Stimulated activated CD4-positive, alpha-beta T cell treated with anti-CD3 and anti-CD28 coated beads, Interleukin-4, amount 100 ng/mL, for 24 hours (primary cell): ENCODE data around the gene PRSS37.
"Not testable (repeated sequence)": the region's sequence is repeated elsewhere in the genome, so short reads cannot be mapped to it uniquely, and the experiment has no call there.

Experiments
- DNase-seq: peaks from one replicate; pipeline ENCODE4 v3.0.0-alpha.2; 2020

PRSS37 gene, protein sequence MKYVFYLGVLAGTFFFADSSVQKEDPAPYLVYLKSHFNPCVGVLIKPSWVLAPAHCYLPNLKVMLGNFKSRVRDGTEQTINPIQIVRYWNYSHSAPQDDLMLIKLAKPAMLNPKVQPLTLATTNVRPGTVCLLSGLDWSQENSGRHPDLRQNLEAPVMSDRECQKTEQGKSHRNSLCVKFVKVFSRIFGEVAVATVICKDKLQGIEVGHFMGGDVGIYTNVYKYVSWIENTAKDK

DNA sequence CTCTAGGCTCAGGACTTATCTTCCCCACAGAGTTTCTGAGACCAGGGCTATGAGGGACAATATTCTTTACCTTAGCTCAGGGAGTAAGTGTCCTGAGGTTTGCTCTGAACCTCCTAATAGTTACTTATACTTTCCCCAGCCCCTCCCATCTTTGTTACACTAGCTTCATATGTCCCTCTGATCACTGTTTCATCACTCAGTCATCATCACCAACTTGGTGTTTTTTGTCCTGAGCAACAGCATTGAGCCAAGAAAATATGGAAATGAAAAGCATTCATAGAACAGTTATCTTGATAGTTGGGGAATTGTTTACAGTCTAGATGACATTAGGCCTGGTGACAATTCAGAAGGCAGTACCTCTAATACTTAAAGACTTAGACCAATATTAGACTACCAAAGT, at the start of gene PRSS37:
PRSS37 (minus strand) TSS at position 101 of the 400 bp plus-strand sequence. CDS start 436 bp downstream, outside the sequence.
- DNase-seq, result no peak

DNA sequence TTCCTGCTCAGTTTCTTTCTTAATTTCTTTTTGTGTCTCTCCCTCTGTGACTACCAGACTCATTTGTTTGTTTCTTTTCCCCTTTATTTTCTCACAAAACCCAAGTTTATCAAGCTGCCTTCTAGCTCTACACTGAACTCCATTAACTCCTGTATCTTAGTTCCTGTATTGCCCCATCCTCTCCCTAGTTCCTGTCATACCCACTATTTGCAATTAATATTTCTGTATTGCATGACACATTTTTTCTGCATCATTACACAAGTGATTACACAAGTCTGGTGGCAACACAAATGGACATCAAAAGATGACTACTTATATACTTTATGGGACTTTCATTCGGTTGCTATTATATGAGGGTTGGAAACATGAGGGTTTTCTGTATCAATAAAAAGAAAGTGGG, 48.0 kb upstream of the PRSS37 start:
- DNase-seq, result no peak

DNA sequence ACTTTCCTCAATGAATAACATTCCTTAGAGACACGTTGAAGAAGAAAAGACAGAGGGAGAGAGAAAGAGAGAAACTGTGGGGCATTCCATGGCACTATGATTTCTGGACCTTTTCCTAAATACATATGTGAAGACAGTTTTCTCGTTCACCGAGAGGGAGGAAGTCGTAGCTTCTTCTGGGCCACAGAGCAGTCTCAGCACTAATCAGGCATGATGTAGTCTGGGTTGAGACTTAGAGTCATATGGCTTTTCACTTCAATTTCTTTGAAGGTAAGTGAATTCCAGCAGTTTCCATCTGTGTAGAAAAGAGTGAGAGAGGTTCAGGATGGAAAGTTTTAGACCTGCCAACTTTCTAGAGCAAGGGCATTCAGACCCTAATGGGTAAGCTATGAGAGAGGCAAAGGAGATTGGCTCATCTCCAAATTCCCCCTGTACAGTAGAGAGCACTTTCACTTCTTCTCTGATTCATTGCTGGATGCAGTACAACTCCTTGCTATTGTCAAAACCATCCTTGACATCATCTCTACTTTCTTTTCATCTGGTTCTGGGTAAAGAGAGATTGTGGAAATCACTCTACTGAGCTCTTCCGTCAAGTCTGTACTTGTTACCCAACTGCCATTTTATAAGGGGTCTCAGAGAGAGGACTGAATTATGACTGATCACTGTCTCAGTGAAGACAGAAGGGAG, 43.4 kb upstream of the PRSS37 start:
- DNase-seq, result no peak

DNA sequence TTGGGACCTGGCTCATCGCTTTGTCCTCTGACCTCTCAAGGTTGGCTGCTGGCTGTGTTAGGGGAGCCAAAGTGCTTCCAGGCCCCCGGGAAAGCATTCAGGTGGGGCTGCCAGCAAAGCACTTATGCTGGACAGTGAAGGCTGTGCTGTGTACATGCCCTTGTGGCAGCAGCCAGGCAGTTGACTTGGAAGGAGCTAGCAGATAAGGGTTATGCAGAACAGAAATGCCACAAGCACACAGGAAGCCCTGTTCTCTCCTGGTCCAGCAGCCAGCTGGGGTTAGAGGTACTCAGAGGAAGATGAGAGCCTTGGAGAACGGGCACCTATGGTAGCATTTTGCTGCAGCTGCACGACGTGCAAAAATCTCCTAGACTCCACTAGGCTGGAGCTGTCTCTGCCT, 39.7 kb upstream of the PRSS37 start:
- no peak for DNase-seq

DNA sequence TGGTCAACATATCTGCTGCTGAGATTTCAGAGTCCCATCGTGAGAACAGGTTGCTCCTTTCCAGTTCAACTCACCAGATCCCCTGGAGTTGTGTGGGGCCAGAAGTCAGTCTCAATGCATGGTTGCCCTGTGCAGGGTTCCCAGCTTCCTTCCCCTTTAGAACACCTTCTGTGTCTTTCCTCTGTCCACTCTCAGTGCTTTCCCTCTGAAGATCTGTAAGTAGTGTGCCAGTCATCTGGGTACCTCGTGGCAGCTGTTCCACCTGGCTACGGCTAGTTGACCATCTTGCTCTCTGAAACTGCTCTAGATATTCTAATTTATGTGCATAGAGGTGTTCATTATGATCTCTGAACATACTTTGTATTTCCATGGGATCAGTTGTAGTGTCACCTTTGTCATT, 36.1 kb upstream of the PRSS37 start:
- no peak for DNase-seq

DNA sequence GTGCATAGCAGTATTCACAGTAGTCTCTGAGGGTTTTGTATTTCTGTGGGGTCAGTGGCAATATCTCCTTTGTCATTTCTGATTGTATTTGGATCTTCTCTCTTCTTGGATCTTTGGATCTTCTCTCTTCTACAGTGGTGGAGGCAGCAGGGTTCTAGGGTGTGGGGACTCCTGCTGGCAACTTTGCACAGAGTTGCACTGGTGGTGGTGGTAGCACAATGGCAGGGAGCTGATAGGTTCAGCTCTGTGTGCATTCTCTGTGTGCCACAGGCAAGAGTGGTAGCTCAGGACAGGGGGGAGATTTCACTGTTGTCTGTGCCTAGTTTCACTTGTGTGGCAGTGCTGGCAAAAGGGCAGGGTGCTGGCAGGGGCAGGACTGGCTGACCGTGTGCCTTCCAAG, 35.1 kb upstream of the PRSS37 start:
- DNase-seq, result no peak

DNA sequence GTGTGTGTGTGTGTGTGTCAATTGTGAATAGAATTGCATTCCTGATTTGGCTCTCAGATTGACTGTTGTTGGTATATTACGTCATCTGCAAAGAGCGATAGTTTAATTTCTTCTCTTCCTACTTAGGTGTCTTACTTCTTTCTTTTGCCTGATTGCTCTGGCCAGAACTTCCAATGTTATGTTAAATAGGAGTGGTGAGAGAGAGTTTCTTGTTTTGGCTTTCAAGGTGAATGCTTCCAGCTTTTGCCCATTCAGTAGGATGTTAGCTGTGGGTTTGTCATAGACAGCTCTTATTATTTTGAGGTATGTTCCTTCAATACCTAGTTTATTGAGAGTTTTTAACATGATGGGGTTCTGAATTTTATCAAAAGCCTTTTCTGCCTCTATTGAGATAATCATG, 34.2 kb upstream of the PRSS37 start:
- DNase-seq, result no peak

DNA sequence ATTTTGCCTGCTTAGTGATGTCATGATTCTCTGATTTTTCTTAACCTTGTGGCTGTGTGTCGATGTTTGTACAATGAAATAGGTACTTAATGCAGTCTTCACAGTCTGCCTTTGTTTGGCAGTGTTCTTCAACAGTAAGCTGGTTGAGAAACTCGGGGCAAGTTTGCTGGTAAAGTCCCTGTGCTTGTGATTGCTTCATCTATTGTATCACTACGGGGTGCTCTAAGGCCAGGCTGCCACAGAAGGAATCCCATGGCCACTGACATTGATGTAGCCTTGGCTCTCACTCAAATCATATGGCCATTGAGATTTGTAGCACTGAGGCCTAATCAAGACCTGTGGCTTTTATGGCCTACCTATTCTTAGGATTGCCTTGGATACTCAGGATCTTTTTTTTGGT, 33.5 kb upstream of the PRSS37 start:
- no peak for DNase-seq

DNA sequence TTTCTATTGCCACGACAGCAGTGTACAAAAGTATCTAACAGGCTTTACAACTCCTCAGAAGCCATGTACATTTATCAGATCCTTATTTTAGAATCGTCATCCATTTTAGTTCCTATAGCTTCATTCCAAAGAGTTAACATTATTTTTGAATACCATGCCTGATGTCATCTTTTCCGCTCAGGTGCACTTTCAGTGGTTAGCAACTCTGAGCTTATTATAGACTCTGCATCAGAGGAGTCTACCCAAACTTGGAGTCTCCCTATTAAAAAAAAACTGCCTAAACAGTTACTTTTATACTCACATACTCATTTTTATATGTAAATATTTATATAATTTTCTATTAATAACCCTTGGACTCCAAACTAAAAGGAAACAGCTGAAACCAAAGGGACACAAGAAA, 31.6 kb upstream of the PRSS37 start:
- no peak for DNase-seq

DNA sequence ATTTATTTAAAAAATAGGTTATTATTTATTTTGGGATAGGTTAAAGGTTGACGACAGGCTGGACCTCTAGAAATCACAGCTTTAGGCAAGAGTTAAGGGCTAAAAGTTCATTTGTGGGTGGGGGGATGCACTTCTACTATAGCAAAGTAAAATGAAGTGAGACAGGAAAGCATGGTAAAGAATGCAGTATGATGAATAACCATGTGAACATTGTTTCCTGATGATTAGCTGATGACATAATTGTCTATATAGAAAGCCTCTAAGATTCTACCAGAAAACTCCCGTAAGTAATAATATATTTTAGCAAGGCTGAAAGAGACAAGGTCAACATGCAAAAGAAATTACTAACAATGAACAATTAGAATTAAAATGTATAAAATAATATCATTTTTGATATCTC, 25.7 kb upstream of the PRSS37 start:
- DNase-seq, result no peak

DNA sequence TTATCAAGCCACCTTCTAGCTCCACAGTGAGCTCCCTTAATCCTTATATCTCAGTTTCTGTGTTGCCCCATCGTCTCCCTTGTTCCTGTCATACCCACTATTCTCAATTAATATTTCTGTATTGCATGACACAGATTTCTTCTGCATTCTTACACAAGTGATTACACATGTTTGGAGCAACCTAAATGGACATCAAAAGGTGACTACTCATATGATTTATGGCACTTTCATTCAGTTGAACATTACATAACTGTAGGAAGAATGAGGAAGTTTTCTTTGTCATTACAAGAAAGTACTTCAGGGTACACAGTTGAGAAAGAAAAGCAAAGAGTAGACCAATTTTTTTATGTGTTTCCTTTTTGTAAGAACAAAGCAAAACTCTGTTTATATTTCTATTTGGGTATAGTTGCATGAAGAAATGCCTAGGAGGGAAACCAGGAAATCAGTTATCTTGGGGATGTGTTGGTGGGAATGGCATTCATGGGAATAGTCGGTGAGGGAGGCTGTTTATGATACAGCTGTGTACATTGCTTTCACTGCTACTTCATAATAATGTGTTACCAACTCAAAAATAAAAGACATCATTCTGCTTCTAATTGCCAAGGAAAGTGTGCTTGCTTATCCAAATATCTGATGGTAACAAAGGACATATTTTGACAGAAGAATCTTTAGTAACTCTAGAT, 23.6 kb upstream of the PRSS37 start:
- DNase-seq, result no peak

DNA sequence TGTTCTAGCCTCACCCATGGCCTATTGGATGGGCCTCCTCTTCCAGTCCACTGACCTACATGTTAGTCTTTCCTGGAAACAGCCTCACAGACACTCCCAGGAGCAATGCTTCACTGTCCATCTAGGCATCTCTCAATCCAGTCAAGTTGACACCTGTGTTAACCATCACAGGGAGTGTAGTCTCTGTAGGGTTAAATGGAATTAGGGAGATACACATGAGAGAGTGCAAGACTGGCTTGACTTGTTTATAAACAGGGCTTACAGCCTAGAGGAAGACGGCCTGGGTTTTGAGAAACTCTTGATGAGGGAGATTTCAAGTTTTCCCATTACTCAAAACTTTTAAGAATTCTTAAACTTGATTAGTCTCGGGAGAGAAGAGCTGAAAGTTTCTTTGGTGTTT, 18.9 kb upstream of the PRSS37 start:
- DNase-seq, result no peak

DNA sequence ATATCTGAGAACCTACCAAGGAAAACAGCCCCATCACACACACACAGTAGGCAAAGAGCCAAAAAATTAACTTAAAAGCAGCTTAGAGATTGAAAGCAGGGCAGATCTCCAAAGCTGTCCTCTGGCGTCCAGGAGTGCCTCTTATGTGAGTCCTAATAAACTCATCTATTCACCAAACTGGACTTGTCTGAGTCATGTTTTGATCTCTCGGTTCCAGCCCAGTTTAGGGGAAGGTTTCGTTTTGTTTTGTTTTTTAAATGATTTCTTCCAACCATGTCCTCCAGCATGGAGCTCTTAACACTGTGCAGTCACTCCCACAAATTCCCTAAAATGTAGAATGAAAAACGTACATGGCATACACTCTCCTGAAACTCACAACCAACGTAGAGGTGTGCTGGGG, 6.7 kb upstream of the PRSS37 start:
- DNase-seq, result no peak

DNA sequence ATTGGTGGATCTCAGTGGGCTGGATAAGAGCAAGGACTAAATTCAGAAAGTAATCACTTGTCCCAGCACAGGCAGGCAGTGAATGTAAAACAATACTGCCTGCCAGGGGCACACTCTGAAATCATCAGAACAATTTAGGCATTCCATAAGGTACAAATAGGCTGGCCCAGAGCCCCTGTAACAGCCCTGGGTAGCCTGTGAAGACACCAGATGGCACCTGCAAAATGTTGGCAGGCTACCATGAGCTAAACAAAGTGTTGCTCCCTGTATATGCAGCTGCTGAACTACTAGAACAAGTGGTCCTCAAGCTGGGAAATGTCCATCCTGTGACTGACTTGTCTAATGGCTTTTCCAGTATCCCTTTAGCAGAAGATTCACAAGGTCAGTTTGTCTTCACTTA, 3.0 kb upstream of the PRSS37 start:
- DNase-seq, result no peak

DNA sequence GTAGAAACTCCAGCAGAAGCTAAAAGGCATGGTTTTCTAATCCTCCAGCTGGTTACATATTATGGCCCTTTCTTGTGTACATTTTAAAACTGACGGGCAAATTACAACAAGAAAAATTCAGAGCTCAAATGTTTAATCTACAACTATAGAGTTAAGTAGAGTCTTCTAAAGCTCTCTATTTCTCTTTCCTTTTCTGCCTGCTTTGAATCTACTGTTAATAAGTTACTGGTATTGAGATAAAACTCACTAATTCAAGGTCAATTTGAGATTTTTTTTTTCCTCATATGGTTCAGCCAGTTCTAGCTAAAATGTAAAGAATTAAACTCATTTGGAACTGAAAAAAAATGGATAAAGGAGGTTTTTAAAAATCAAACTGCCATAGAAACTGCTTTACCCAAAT, 1.6 kb upstream of the PRSS37 start:
- no peak for DNase-seq

DNA sequence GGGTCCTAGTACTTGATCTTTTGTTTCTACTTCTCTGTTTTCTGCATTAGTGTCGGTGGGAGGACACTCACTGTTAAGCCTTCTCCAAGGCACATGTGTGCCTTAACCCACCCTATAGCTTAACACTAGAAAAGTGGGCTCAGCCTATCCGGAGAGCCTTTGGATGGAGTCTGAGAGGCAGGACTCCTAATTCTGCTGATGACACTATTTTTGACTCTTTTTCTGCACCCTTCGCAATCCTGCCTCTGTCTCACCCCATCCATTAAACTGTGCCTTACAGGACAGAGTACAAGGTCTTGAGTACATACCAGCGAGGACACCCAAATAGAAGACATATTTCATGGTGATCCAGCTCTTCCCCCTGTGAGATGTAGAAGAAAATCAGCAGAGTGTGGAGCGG, 577 bp downstream of the PRSS37 start:
- DNase-seq, result no peak

DNA sequence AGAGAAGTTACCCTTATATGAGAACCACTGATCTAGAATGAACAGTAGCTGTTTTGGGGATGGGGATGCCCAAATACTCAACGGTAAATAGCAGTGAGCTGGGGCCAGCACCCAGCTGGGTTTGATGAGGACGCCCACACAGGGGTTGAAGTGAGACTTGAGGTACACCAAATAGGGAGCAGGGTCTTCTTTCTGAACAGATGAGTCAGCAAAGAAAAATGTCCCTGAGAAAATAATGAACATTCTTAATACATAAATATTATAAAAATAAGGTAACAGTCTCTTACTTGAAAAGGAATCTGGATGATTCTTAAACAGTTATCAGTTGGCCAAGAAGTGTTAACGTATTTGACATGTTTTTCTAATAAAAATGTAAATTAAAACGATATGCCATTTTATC, 2.0 kb downstream of the PRSS37 start:
- DNase-seq, result no peak

DNA sequence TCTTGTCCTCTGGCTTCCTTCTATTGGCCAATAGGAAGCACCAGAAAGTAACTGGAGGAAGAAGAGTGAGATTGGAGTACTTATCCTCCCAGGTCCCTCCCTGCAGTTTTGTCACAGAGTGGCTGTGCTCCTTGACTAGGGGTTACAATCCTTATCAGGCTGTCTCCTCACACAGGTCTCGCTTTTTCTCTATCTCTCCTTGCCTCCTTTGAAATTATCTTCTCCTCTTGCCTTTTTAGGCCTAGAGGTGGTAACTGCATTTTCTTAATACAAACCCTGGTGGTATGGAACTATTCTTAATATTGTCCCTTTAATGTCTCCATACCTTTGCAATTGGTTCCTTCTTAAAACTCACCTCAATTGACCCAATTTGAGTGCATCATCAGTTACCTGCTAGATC, 2.7 kb downstream of the PRSS37 start:
- no peak for DNase-seq

DNA sequence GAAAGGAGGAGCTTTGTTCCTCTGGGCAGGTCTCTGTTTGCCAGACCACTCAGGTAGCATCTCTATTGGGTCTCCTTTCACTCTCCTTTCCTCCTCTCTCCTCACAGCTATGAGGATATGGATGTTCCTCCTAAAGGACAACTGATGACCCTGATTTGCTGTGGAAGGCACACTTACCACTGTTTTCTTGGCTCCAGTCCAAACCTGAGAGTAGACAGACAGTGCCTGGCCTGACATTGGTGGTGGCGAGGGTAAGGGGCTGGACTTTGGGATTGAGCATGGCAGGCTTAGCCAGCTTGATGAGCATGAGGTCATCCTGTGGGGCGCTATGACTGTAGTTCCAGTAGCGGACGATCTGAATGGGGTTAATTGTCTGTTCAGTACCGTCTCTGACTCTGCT, 3.6 kb downstream of the PRSS37 start:
- DNase-seq, result no peak

DNA sequence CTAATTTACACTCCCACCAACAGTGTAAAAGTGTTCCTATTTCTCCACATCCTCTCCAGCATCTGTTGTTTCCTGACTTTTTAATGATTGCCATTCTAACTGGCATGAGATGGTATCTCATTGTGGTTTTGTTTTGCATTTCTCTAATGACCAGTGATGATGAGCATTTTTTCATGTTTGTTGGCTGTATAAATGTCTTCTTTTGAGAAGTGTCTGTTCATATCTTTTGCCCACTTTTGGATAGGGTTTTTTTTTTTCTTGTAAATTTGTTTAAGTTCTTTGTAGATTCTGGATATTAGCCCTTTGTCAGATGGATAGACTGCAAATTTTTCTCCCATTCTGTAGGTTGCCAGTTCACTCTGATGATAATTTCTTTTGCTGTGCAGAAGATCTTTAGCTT, 18.9 kb downstream of the PRSS37 start:
- not testable (repeated sequence) for DNase-seq

DNA sequence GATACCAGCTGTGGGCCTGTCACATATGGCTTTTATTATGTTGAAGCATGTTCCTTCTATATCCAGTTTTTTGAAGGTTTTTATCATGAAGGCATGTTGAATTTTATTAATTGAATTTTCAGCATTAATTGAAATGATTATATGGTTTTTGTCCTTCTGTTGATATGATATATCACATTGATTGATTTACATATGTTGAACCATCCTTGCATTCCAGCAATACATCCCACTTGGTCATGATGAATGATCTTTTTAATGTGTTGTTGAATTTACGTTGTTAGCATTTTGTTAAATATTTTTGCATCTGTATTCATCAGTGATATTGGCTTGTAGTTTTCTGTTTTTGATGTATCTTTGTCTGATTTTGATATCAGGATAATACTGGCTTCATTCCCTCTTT, 21.2 kb downstream of the PRSS37 start:
- DNase-seq, result no peak

DNA sequence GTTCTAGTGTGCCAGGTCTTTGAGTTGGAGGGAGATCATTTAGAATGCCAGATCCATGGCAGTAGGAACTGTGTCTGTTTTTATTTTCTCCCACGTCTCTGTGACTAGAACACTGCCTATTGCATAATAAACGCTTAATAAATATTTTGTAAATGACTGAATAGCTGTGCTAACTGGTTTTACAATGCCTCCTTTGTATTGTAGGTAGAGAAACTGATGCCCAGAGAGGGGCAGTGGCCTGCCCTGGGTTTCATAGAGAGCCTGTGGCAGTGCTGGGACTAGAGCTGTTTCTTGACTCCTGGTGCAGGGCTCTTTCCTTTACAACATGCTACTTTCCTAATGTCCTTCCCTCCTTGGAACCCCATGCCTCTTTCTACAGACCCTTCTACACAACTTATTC, 48.8 kb downstream of the PRSS37 start:
- DNase-seq, result no peak

DNA sequence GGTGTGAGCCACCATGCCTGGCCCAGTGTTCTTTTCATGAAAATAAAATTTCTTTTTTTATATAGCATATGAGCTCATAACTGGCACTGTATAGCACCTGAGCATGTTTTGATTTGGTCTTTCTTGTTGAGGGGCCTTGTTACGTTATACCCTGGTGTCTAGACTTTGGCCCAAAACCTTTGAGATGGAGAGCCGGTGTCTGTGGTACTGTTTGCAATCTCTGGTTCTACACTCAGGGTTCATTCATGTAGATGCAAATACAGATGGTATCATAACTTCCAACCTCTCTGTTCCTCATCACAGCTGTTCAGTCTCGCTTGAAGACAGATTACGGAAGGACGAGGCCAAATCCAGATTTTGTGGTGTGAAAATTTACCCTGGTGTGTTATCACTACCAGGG, 51.4 kb downstream of the PRSS37 start, which contains the start of gene TAS2R5:
TAS2R5 (plus strand) TSS at position 301 of the 400 bp plus-strand sequence. CDS start 145 bp downstream, outside the sequence.
- DNase-seq, result no peak

DNA sequence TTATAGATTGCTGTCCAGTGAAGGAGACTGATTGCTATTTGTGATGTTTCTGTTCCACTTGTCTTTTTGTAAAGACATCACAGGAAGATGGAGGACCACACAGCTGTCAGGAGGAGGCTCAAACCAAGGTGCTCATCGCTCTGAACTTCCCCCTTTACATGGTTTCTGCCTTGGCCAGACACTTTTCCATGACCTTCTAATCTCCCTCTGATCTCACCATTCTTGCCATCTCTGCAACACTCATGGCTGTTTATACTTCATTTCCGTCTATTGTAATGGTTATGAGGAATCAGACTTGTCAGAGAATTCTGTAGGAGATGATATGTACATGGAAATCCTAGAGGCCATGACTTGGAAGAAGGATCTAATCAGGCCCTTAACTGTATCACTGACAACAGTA, 53.0 kb downstream of the PRSS37 start:
- DNase-seq, result no peak
